IPS DF 19.7 (cell line): ENCODE results near the gene BCAR3.

Source experiments
- DNase-seq: peaks from one replicate; pipeline ENCODE4 v3.0.0-alpha.2; 2013; ENCODE audit warnings: low read depth, low spot score

BCAR3 gene

GRCh38 chr1:93616221-93616995 lies 65.2 kb downstream of the BCAR3 start:
- no peak for DNase-seq

- no peak for DNase-seq
Observed at GRCh38 chr1:93615582-93616150, 66.0 kb downstream of the BCAR3 start.

GRCh38 chr1:93614986-93615581 lies 66.6 kb downstream of the BCAR3 start:
- no peak for DNase-seq

- no peak for DNase-seq
Observed at GRCh38 chr1:93614541-93614940, 67.1 kb downstream of the BCAR3 start.

GRCh38 chr1:93613898-93614297 lies 67.7 kb downstream of the BCAR3 start:
- DNase-seq = no peak

- no peak for DNase-seq
Observed at GRCh38 chr1:93612510-93612909, 69.1 kb downstream of the BCAR3 start.

GRCh38 chr1:93611668-93612067 lies 70.0 kb downstream of the BCAR3 start:
- no peak for DNase-seq

GRCh38 chr1:93609536-93609935 lies 72.1 kb downstream of the BCAR3 start:
- DNase-seq = no peak

GRCh38 chr1:93608187-93609109 lies 73.2 kb downstream of the BCAR3 start:
- DNase-seq = no peak

GRCh38 chr1:93607814-93608186 lies 73.8 kb downstream of the BCAR3 start:
- DNase-seq = no peak

- DNase-seq = no peak
Observed at GRCh38 chr1:93605812-93606512, 75.7 kb downstream of the BCAR3 start.

- DNase-seq = no peak
Observed at GRCh38 chr1:93605026-93605568, 76.5 kb downstream of the BCAR3 start.

GRCh38 chr1:93604411-93604810 lies 77.2 kb downstream of the BCAR3 start:
- DNase-seq = no peak

- no peak for DNase-seq
Observed at GRCh38 chr1:93603601-93604000, 78.0 kb downstream of the BCAR3 start.

GRCh38 chr1:93603106-93603505 lies 78.5 kb downstream of the BCAR3 start:
- DNase-seq = no peak

GRCh38 chr1:93602101-93602500 lies 79.5 kb downstream of the BCAR3 start:
- DNase-seq = no peak

GRCh38 chr1:93601686-93602085 lies 80.0 kb downstream of the BCAR3 start:
- no peak for DNase-seq

- no peak for DNase-seq
Observed at GRCh38 chr1:93600663-93601062, 81.0 kb downstream of the BCAR3 start.

- DNase-seq = no peak
Observed at GRCh38 chr1:93599479-93599878, 82.2 kb downstream of the BCAR3 start.

GRCh38 chr1:93598861-93599439 lies 82.7 kb downstream of the BCAR3 start:
- no peak for DNase-seq

GRCh38 chr1:93598396-93598795 lies 83.2 kb downstream of the BCAR3 start:
- DNase-seq = no peak
